GM21529 (cell line): Measurements from ENCODE around the gene HNRNPH3.

Experiments used
- ATAC-seq: cut with Tn5 transposase; IDR thresholded peaks from one replicate; pipeline ENCODE4 v1.9.1; 2021; ENCODE audit not compliant: unreplicated experiment

The HNRNPH3 gene

DNA sequence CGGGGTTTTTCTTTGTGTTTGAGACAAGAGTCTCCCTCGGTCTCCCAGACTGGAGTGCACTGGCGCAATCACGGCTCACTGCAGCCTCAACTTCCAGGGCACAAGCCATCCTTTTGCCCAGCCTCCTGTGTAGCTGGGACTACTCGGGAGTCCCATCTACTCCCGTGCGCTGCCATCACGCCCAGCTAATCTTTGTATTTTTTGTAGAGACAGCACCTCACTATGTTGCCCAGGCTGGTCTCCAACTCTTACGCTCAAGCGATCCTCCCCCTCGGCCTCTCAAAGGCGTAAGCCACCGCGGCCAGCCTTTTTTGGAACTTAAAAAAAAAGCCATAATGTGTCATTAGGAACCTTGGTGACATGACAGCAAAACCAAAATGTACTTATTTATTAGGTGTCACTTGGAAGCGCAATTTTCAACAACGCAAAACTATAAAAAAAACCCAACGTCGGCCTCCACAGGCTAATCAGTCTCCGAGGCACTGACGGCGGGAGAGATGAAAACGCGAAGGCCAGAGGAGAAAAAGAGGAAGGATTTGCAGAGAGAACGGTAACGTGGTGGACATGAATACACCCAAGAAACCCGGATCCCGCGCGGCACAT, 911 bp upstream of the HNRNPH3 start:
- no peak for ATAC-seq

DNA sequence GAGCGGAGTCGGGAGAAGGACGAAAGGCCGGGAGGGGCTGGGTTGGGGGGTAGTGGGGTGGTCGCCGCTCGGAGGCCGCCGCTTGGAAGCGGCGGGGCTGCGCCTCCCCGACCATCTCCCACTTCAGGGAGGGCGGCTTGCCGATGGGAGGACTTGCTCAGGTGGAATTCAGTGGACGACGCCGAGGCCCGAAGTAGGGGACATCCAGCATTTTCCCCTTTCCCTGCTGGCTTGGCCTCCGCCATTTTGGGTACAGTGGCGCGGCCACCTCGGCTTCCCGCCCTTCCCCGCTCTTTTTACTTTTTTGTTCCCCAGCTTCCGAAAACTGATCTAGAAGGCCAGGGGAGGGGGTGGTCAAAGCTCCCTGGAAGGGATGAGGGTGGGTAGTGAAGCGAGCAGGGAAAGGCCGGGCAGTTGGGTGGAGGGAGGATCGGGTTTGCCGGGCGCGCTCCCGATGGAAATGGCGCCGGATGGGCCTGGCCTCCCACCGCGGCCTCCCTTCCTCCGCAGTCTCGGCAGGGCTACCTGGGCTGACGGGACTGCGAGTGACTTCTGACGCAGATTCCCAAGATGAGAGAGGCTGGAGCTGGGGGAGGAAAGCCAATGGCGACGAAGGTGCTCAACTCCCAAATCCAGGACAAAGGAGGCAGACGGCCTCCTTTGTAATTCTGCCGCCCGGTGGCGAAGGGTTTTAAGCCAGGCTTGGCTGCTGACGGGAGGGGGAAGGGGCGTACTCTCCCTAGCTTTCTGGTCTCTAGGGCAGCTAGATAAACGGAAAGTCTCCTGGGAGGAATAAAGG, 594 bp downstream of the HNRNPH3 start, which contains the start of gene PBLD:
Gene PBLD (minus strand): TSS at position 670 of the 799 bp plus-strand sequence. CDS start 26,084 bp downstream, outside the sequence.
- peak; percentile 29 for ATAC-seq

DNA sequence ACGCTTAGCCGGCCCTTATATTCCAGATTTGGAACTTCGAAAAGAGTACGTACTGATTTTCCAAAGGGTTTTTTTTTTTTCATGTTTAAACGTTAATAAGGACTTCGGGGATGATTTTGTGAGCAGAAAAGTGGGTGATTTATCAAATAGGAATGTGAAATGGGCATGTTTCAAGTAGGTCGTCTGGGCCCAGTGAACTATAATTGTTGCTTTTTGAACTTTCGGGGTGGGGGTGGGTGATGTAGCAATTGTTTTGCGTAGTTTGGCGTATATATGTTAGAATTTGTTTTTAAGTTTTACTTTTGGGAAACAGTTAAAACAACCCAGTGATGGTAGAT, 1.2 kb downstream of the HNRNPH3 start:
- no peak for ATAC-seq

DNA sequence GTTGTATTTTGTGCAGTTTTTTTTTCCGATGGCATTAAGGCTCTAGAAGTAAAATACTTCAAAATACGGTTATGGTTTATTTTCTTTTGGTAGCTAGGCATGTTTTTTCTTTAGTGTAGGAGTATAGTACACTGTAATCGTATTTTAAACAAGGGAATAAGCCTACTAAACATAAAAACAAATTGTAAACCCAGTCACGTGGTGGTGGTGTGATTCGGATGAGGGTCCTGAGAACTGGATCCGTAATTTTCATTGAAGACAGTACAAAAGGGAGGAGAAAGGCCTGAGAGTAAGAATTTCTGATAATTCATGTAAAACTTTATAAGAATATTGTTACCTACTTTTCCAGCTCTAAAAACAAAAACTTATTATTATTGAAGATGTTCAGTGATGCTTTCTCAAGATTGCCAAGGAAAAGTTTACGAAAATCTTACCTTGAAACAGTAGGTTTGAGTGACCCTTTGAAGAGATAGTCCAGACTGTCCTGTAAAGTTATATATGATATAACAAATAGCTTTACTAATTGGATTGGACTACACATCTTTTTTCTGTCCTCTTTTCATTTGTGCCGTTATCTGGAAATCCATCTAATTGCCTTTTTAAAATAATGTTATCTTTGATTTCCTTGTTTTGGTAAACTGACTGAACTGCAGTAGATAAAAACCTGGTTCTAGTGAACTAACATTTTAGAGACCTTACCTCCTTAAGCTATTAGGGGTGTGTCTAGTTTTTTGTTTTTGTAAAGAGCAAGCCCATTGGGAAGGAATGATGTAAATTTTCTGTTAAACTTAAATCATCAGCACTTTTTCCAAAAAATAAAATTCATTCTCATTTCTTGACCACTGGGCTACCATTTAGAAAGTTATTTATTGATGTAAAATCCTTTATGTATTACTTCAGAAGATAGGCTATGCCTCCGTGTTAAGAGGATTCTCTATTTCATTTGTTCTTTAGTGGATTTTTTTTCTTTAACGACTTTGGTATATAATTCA, 1.9 kb downstream of the HNRNPH3 start:
- ATAC-seq: no peak

DNA sequence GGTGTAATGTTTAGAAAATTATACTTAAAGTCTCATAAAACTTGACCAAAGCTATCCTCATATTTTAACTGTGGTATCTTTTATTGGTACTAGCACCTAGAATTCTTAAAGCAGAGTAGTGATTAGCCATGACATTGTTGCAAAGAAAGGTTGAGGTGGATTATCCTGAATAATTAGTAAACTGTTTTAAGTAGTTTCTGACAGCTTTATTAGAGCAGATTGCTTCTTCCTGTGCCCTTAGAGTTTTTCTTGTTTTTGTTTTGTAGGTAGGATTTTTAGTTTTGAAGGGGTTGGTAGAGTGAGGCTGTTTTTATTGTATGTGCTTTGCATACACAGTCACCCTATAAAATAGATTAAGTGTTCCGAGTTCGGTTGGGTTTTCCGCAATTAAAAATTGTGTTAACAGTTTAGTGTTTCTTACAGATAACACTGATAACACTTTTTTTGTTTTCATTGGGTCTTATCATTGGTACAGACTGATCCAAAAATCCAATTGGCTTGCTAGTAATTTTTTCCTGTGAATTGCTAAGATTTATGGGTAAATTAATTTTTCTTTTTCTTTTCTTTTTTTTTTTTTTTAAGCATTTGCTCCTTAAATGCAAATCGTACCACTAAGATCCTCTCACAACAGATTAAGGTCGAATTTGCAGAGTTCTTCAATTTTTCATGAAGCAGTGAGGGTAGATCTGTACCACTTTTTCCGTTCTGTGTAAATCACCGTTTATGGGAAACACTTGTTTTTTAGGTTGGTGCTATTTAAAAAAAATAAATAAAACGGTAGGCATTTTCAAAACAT, 3.0 kb downstream of the HNRNPH3 start:
- no peak for ATAC-seq

DNA sequence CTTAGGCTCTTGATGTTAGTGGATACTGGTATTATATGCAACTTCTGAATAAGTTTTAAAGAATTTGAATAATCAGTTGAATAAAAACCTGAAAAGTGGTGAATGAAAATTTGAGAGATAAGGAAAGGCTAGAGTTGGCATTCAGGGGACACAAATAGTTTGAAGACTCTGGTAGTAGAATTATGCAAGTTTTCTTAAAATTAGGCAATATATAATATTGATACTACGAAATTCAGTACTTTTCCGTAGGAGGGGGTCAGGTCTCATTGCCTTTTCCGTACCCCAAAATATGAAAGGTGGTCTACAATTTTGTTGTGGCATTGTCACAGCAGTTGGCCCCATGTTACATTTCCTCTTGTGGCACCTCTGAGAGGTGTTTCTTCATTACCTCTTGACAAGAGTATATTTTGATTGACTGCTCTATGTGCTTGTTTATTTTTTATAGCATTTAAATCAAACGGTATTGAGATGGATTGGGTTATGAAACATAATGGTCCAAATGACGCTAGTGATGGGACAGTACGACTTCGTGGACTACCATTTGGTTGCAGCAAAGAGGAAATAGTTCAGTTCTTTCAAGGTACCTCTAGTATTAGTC, 5.0 kb downstream of the HNRNPH3 start:
- no peak for ATAC-seq

DNA sequence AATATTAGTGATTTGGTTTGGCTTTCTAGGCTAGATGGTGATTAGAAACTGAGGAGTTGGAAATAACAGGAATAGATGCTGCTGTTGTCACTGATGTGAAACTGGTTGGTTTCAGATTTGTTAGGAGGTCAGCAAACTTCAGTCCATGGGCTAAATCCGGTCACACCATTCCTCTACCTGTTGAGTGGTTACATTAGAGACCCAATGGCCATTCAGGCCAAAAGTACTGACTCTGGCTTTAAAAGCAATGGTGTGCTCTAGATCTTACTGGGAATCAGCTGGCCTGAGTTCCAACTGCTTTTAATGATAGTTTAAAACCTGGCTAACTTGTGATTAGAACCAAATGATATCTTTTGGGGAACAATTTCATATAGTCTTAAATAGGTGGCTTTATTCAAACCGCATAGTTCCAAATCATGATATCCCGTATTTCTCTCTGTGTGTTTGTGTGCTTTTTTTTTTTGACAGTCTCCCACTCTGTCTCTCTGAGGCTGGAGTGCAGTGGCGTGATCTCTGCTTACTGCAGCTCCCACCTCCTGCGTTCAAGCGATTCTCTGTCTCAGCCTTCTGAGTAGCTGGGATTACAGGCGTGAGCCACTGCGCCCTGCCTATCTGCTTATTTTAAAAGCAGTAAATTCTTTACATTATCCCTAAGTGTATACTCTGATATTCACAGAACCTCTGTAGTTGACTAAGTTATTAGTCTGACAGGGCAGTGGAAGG, 8.7 kb downstream of the HNRNPH3 start:
- no peak for ATAC-seq

DNA sequence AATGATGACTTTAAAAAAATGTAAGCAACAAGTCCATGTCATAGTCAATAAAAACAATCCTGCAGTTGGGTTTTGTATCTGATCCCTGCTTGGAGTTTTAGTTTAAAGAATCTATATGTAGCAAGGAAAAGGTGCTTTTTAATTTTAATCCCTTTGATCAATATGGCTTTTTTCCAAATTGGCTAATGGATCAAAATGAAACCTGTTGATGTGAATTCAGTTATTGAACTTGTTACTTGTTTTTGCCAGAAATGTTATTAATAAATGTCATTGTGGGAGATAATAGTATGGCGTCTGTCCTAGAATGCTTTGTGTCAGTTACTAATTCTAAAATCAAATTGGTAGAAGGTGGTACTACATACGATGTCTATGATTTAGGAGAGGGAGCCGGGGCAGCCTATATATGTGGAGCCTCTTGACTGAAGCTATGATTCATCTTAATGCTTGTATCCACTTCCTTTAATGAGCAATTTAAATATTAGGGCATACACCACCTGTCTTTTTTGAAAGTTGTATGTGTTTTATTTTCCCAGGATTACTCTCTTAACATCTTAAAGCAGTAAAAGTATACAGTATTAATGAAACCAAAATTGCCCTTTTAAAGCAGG, 11.1 kb downstream of the HNRNPH3 start:
- ATAC-seq: no peak

DNA sequence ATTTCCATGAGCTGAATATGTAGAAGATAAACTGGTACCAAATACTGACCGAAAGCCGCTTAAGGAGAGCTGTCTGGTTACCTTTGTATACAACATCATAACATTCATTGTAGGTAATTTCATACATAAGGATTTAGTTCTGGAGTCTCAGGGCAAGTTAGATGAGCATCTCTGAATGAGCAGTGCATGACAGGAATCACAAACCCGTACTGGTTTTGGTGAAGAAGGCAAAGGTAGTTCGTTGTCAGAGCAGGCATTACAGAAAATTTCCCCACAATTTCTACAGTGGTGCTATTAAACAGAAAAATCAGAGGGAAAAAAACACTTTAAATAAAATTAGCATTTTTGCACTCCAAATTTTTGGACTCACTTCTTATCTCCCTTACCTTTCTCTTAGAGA, 13.8 kb downstream of the HNRNPH3 start:
- ATAC-seq: no peak

DNA sequence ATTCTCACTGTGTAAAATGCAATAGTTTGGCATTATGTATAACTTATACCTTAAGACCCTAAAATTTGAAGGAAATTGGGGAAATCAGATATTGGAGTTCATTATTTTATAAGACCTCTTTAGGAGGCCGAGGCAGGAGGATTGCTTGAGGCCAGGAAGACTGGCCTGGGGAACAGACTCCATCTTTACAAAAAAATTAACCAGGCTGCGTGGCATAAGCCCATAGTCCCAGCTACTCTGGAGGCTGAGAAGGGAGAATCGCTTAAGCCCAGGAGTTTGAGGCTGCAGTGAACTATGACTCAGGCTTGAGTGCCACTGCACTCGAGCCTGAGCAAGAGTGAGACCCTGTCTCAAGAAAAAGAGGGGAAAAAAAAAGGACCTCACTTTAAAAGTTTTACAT, 14.9 kb downstream of the HNRNPH3 start:
- no peak for ATAC-seq

DNA sequence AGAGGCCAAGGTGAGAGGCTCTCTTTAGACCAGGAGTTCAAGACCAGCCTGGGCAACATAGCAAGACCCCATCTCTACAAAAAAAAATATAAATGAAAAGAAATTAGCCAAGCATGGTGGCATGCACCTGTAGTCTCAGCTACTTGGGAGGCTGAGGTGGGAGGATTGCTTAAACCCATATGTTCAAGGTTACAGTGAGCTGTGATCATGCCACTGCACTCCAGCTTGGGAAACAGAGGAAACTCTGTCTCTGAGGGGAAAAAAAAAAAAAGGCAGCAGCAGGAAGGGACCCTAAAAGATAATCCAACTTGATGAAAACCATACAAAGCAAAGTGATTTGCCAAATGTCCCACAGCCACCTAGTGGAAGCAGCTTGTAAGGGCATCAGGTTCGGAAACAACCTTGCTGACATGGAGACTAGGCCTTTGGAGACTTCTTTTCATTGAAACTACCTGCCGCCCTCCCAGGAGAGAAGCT, 16.4 kb downstream of the HNRNPH3 start:
- peak; percentile 78 for ATAC-seq

DNA sequence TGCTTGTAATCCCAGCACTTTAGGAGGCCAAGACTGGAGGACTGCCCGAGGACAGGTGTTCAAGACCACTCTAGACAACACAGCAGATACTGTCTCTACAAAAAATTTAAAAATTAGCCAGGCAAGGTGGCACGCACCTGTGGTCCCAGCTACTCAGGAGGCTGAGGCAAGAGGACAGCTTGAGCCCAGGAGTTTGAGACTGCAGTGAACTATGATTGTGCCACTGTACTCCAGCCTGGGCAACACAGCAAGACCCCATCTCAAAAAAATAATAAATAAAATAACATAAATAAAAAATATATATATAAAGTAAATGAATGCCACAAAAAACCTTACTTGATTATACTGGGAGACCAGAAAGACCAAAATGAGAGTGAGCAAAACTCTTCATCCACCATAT, 21.7 kb downstream of the HNRNPH3 start:
- ATAC-seq: no peak

DNA sequence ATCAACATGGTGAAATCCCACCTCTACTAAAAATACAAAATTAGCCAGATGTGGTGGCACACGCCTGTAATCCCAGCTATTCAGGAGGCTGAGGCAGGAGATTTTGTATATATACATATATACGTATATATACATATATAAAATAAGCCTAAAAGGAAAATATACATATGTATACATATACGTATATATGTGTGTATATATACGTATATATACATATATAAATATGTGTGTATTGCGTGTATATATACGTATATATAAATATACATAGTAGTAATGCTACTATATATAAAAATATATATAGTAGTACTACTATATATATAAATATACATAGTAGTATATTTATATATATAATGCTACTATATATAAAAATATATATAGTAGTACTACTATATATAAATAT, 27.3 kb downstream of the HNRNPH3 start:
- ATAC-seq: no peak

DNA sequence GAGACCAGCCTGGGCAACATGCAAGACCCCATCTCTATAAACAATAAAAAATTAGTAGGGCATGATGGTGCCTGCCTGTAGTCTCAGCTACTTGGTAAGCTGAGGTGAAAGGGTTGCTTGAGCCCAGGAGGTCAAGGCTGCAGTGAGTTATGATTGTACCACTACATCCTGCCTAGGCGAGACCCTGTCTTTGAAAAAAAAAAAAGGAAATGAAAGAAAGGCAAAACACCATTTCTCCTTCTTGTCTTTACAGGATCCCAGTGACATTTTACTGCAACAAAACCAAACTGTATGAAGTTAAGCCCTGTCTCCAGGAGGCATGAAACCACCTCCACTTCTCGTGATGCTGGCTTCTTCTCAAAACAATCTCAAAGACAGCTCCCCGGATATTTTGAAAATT, 30.7 kb downstream of the HNRNPH3 start:
- ATAC-seq: no peak

DNA sequence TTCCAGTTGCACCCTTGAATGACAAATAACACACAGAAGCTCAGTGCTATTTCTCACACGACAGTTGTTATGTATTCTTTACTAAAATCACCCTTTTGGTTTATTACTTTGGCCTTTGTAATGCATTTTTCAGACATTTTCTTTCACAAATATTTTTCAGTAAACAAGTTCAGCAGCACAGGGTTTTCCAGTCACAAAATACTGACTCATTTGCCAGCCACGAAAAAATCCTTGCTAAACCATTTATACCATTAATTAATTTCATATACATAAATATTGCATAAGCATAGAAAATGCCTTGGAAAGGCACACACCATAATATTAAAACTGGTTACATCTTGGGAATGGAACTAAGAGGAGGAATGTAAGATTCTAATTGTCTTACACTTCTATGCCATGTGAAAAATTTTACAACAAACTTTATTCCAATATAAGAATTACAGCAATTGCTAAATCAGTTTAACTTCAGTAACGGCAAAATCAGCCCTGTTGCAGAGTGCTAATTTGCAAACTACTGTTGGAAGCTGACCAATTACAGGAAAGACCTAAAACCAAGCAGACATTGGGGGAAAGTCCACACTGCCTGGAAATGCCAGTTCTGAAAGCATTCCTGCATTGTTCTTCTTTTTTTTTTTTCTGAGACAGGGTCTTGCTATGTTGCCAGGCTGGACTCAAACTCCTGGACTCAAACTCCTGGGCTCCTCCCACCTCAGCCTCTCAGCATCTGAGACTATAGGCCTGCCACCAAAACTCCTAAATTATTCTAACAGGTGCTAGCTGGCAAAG, 32.4 kb downstream of the HNRNPH3 start:
- no peak for ATAC-seq

DNA sequence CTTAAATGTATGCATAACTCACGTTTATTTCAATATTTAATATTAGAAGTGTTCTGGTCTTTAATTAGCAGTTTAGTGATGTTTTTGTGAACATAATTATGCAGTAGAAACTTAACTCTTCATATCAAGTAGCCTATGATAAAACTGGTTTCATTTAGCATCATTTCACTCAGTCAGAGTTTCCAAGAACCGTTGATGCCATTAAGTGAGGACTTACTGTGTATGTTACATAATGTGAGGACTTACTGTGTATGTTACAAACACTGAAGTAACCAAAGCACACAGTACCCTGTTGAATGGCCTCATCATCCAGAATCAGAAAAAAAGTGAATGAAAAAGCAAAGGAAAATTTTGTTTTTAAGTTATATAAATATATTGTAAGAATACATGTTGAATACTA, 33.7 kb downstream of the HNRNPH3 start:
- ATAC-seq: no peak

DNA sequence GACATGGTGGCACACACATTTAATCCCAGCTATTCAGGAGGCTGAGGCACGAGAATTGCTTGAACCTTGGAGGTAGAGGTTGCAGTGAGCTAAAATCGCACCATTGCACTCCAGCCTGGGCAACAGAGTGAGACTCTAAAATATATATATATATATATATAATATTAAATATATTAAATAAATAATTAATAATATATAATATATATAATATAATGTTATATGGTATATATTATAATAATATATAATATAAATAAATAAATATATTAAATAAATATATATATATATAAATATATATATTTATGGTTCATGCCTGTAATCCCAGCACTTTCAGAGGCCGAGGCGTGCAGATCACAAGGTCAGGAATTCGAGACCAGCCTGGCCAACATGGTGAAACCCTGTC, 34.7 kb downstream of the HNRNPH3 start:
- no peak for ATAC-seq

DNA sequence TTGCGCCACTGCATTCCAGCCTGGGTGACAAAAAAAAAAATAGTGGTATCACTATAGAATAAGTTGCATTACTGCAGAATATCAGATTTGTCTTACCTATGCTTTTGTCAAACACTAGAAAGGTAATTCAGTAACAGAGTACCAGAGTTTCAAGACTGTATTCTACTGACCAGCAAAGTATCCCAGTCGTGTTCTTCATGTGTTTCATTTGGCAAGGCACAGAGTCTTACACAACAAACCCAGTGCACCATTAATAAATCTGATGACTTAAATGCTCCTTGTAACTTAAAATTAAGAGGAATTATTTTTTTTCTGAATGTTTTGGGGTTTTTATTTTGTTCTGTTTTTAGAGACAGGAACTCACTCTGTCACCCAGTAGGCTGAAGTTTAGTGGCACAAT, 35.3 kb downstream of the HNRNPH3 start:
- no peak for ATAC-seq
